Measurements from ENCODE around the gene INPP5E.
A peak's percentile ranks its signal among the peaks of the same experiment; 100 is the strongest.
"Not testable (repeated sequence)": the region's sequence is repeated elsewhere in the genome, so short reads cannot be mapped to it uniquely, and the experiment has no call there.

Gene INPP5E

GRCh38 chr9:136409557-136410455 is 29.8 kb downstream of the INPP5E start:
- H3K27me3 Mint-ChIP-seq (ENCODE audit: low read depth) = no peaks in the 10 kb centered on the region
- no peak for TF ChIP-seq CTCF (IDR thresholded peaks at IDR 0.05; ENCODE audit: unreplicated experiment in 3 of 3)
- peak overlapping the region in 2 of 3 experiments; percentile 57 to 61 for H3K27ac Mint-ChIP-seq
- peak overlapping the region; percentile 90 to 92 (median 91) for H3K4me3 Mint-ChIP-seq
- peaks cover 23% of the 10 kb centered on the region for H3K4me1 Mint-ChIP-seq
- H3K36me3 Mint-ChIP-seq (ENCODE audit: low read depth) = peaks cover 40% of the 10 kb centered on the region
- H3K9me3 Mint-ChIP-seq = no peaks in the 10 kb centered on the region

GRCh38 chr9:136407911-136408310 is 31.7 kb downstream of the INPP5E start:
- no peak for TF ChIP-seq CTCF (IDR thresholded peaks at IDR 0.05; ENCODE audit: unreplicated experiment in 3 of 3)
- peak overlapping the region; percentile 61 to 75 (median 73) for H3K4me3 Mint-ChIP-seq
- H3K9me3 Mint-ChIP-seq = no peaks in the 10 kb centered on the region
- H3K36me3 Mint-ChIP-seq (ENCODE audit: low read depth) = peaks cover 31% of the 10 kb centered on the region
- H3K27me3 Mint-ChIP-seq (ENCODE audit: low read depth) = no peaks in the 10 kb centered on the region
- H3K4me1 Mint-ChIP-seq = peaks cover 23% of the 10 kb centered on the region
- H3K27ac Mint-ChIP-seq = no peak overlapping the region

DNA sequence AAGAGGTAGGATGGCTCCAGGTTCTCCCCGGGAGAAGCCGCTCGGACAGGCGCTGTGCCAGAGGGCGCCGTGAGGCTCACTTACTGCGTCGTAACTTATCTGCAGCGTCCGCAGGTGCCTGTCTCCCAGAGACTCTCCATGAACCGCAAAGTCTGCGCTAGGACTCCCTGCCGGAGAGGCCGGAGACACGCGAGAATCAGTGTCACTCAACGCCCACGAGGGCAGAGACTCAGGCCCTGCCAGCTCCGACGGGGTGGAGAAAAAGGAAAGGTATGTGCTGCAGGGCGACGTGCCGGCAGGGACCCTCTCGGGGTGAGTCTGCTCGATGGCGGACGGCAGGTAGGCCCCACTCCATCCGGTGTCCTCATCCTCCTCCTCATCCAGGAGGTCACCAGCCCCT is 32.6 kb downstream of the INPP5E start:
- H3K9me3 Mint-ChIP-seq; H3K27me3 Mint-ChIP-seq (ENCODE audit: low read depth); H3K27ac Mint-ChIP-seq: not testable (repeated sequence)
- H3K4me1 Mint-ChIP-seq = peaks cover 22% of the 10 kb centered on the region
- H3K4me3 Mint-ChIP-seq = peak overlapping the region; percentile 15 to 60 (median 36)
- H3K36me3 Mint-ChIP-seq (ENCODE audit: low read depth) = peaks cover 33% of the 10 kb centered on the region

DNA sequence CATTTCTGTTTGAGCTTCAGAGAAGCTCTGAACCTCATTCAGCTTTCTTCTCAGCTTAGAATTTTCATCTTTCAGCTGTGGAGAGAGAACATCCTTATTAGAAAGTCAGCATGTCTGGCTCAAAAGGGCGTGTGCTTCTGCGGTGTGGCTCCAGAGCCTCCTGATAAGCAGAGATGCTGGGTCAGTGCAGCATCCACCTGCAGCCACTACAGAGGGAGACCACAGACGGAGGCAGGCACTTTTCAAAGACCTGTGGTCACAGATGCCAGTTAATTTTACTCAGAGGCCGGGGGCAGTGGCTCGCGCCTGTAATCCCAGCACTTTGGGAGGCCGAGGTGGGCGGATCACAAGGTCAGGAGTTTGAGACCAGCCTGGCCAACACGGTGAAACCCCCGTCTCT is 33.7 kb downstream of the INPP5E start:
- H3K9me3 Mint-ChIP-seq; H3K27ac Mint-ChIP-seq; H3K27me3 Mint-ChIP-seq (ENCODE audit: low read depth): not testable (repeated sequence)
- Mint-ChIP-seq H3K36me3 (ENCODE audit: low read depth) (peaks cover 32% of the 10 kb centered on the region), H3K4me1 (peaks cover 11% of the 10 kb centered on the region), H3K4me3 (peak overlapping the region in 2 of 3 experiments; percentile 30 to 44)

- Mint-ChIP-seq H3K4me3 (peak overlapping the region in 1 of 3 experiments; percentile 30), H3K36me3 (ENCODE audit: low read depth) (peaks cover 32% of the 10 kb centered on the region), H3K27me3 (ENCODE audit: low read depth) (no peaks in the 10 kb centered on the region), H3K27ac (no peak overlapping the region), H3K4me1 (peaks cover 11% of the 10 kb centered on the region), H3K9me3 (no peaks in the 10 kb centered on the region)
- TF ChIP-seq CTCF (IDR thresholded peaks at IDR 0.05; ENCODE audit: unreplicated experiment in 3 of 3) = no peak
Measured at GRCh38 chr9:136405481-136405880, 34.2 kb downstream of the INPP5E start.

DNA sequence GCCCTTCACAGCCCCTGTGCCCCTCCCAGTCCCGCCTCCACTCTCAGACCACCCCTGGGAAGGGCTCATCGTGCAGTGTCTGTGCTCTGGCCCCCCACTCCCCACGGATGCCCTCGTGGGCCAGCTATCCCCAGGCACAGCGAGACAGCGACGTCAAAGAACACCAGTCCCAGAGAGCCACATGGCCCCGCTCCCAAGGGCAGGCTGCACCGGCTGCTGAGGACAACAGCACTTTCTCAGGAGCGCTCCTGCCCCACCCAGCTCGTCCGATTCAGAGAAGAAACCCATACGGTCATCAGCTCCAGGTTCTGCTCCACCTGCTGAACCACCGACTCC is 34.9 kb downstream of the INPP5E start:
- Mint-ChIP-seq H3K4me1 (peaks cover 10% of the 10 kb centered on the region), H3K9me3 (no peaks in the 10 kb centered on the region), H3K27me3 (ENCODE audit: low read depth) (no peaks in the 10 kb centered on the region), H3K4me3 (no peak overlapping the region), H3K36me3 (ENCODE audit: low read depth) (peaks cover 32% of the 10 kb centered on the region), H3K27ac (no peak overlapping the region)
- TF ChIP-seq CTCF (IDR thresholded peaks at IDR 0.05; ENCODE audit: unreplicated experiment in 3 of 3) = no peak
